ENCODE measurements around the gene CDC42EP2. TPM values are rescaled to one million over a fixed set of nuclear protein-coding genes. Genes with fewer than 3 reads are reported as not detected.
A peak's percentile ranks its signal among the peaks of the same experiment; 100 is the strongest.

Gene CDC42EP2
- total RNA-seq, 4 donors from 2014 or later, result 9.1 to 22.7 (median 14.5) TPM

DNA sequence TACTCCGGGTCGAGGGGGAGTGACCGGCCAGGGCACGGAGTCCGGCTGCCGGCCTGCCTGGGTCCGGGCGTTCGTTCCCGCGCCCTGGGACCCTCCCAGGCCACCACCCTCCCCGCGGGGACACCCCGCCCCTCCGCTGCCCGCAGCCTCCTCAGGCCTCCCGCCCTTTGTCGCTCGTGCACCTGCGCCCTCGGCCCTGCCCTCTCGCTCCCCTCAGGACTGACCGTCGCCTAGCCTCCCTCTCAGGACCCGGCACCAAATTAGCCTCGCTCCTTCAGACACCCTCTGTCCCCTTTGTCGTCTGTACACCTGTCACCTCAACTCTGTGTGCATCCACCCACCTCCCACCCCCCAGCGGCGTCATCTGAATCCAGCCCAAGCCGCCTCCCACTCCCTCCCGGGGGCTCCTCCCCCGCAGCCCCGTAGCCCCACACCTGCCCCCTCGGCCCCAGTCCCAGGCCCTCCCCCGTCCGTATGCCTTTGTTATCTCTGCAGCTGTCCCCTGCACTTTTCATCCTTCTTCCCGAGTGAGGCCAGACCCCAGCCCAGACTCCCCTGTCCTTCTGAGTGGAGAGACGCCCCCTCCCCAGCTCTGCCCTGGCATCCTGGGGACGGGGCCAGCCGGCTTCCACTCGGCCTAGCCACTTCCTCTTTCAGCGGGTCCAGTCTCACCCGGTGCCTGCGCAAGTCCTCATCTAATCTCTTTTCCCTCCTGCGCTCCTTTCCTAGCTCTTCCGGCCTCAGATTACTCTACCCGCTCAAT, 40.5 kb downstream of the CDC42EP2 start:
- intact Hi-C loops (cut with DNase I; ENCODE audit: low total_unique reads) (no loop called here), in situ Hi-C loops (cut with MboI; ENCODE audit: low pct_ligation_motif_present in 1 of 4, low pct_unique_long_range_greater_than_20kb in 1 of 4, low sequenced_read_pairs in 3 of 4) (no loop called here)
- peak; percentile 58 for DNase-seq
- TF ChIP-seq, protein P1, sequence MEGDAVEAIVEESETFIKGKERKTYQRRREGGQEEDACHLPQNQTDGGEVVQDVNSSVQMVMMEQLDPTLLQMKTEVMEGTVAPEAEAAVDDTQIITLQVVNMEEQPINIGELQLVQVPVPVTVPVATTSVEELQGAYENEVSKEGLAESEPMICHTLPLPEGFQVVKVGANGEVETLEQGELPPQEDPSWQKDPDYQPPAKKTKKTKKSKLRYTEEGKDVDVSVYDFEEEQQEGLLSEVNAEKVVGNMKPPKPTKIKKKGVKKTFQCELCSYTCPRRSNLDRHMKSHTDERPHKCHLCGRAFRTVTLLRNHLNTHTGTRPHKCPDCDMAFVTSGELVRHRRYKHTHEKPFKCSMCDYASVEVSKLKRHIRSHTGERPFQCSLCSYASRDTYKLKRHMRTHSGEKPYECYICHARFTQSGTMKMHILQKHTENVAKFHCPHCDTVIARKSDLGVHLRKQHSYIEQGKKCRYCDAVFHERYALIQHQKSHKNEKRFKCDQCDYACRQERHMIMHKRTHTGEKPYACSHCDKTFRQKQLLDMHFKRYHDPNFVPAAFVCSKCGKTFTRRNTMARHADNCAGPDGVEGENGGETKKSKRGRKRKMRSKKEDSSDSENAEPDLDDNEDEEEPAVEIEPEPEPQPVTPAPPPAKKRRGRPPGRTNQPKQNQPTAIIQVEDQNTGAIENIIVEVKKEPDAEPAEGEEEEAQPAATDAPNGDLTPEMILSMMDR (IDR thresholded peaks at IDR 0.05), result no peak
- TF ChIP-seq POLR2A (IDR thresholded peaks at IDR 0.05) (no peak), EP300 (IDR thresholded peaks at IDR 0.05; ENCODE audit: low read depth) (no peak), POLR2AphosphoS5 (IDR thresholded peaks at IDR 0.05) (no peak)
- peak overlapping the region; percentile 61 to 88 (median 79) for H3K4me3 ChIP-seq
- peak overlapping the region; percentile 70 to 86 (median 84) for H3K27ac ChIP-seq
- H3K36me3 ChIP-seq, result peaks cover 0 to 18% (median 8%) of the 10 kb centered on the region in 4 donors
- peaks cover 11 to 25% (median 23%) of the 10 kb centered on the region in 4 donors for H3K4me1 ChIP-seq
- peaks cover 15% of the 10 kb centered on the region for H3K27me3 ChIP-seq
- WGBS, 2 donors (ENCODE audit: low coverage in 1 of 2), result 3% methylated on average over 35 of the region's 47 CpGs; no CpG with 5 or more reads in 1 of the 2 donors
- no peaks in the 10 kb centered on the region for H3K9me3 ChIP-seq

DNA sequence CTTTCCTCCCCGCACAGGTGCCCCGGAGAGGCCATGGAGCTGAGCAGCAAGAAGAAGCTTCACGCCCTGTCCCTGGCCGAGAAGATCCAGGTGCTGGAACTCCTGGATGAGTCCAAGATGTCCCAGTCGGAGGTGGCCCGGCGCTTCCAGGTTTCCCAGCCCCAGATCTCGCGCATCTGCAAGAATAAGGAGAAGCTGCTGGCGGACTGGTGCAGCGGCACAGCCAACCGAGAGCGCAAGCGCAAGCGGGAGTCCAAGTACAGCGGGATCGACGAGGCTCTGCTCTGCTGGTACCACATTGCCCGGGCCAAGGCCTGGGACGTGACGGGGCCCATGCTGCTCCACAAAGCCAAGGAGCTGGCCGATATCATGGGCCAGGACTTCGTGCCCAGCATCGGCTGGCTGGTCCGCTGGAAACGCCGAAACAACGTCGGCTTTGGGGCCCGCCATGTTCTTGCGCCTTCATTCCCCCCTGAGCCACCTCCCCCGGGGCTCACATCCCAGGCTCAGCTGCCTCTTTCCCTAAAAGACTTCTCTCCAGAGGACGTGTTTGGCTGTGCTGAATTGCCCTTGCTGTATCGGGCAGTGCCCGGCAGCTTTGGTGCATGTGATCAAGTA, 41.2 kb downstream of the CDC42EP2 start:
- intact Hi-C loops (cut with DNase I; ENCODE audit: low total_unique reads), result no loop called here

DNA sequence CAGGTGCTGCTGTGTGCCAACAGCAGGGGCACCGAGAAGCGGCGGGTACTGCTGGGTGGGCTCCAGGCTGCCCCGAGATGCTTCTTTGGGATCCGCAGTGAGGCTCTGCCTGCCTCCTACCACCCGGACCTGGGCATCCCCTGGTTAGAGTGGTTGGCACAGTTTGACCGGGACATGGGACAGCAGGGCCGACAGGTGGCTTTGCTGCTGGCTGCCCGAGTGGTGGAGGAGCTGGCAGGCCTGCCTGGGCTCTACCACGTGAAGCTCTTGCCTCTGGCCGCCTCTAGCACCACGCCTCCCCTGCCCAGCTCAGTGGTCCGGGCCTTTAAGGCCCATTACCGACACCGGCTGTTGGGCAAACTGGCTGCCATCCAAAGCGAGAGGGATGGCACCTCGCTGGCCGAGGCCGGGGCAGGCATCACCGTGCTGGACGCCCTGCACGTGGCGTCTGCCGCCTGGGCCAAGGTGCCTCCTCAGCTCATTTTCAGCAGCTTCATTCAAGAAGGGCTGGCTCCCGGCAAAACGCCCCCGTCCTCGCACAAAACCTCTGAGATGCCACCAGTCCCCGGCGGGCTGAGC, 41.8 kb downstream of the CDC42EP2 start:
- no peaks in the 10 kb centered on the region for H3K9me3 ChIP-seq
- TF ChIP-seq, protein P1 (IDR thresholded peaks at IDR 0.05), result no peak
- no peak for TF ChIP-seq EP300 (IDR thresholded peaks at IDR 0.05; ENCODE audit: low read depth)
- TF ChIP-seq POLR2A (IDR thresholded peaks at IDR 0.05), result no peak
- TF ChIP-seq POLR2AphosphoS5 (IDR thresholded peaks at IDR 0.05), result no peak
- H3K27ac ChIP-seq, result no peak overlapping the region
- H3K4me3 ChIP-seq, result no peak overlapping the region
- DNase-seq, result no peak
- intact Hi-C loops (cut with DNase I; ENCODE audit: low total_unique reads) (no loop called here), in situ Hi-C loops (cut with MboI; ENCODE audit: low pct_ligation_motif_present in 1 of 4, low pct_unique_long_range_greater_than_20kb in 1 of 4, low sequenced_read_pairs in 3 of 4) (no loop called here)
- 85 to 90% methylated on average over 4 to 29 of the region's 30 CpGs for WGBS, 2 donors (ENCODE audit: low coverage in 1 of 2)
- H3K4me1 ChIP-seq, result peaks cover 11 to 25% (median 23%) of the 10 kb centered on the region in 4 donors
- peaks cover 15% of the 10 kb centered on the region for H3K27me3 ChIP-seq
- peaks cover 0 to 11% (median 3%) of the 10 kb centered on the region in 4 donors for H3K36me3 ChIP-seq

More for the DNA sequence above, 41.2 kb downstream of the CDC42EP2 start:
- Histone ChIP-seq H3K9me3 (no peaks in the 10 kb centered on the region), H3K36me3 (peaks cover 0 to 13% (median 6%) of the 10 kb centered on the region in 4 donors), H3K27ac (peak overlapping the region in 2 of 4 donors; percentile 82 to 86), H3K4me1 (peaks cover 11 to 25% (median 23%) of the 10 kb centered on the region in 4 donors), H3K4me3 (peak overlapping the region in 3 of 4 donors; percentile 73 to 88 (median 85)), H3K27me3 (peaks cover 15% of the 10 kb centered on the region)
- 54% methylated on average over 35 of the region's 35 CpGs; no CpG with 5 or more reads in 1 of the 2 donors for WGBS, 2 donors (ENCODE audit: low coverage in 1 of 2)
- TF ChIP-seq, protein P1 (IDR thresholded peaks at IDR 0.05), result no peak
- TF ChIP-seq POLR2AphosphoS5 (IDR thresholded peaks at IDR 0.05), result no peak
- no peak for TF ChIP-seq EP300 (IDR thresholded peaks at IDR 0.05; ENCODE audit: low read depth)
- no peak for TF ChIP-seq POLR2A (IDR thresholded peaks at IDR 0.05)
- peak; percentile 37 for DNase-seq
- in situ Hi-C loops (cut with MboI; ENCODE audit: low pct_ligation_motif_present in 1 of 4, low pct_unique_long_range_greater_than_20kb in 1 of 4, low sequenced_read_pairs in 3 of 4), result no loop called here

GRCh38 chr11:65357856-65358356, 43.2 kb downstream of the CDC42EP2 start:
- Histone ChIP-seq H3K4me1 (peaks cover 11 to 25% (median 23%) of the 10 kb centered on the region in 4 donors), H3K9me3 (no peaks in the 10 kb centered on the region), H3K27ac (no peak overlapping the region), H3K27me3 (peaks cover 15% of the 10 kb centered on the region), H3K36me3 (no peaks in the 10 kb centered on the region), H3K4me3 (no peak overlapping the region)
- DNase-seq, result no peak
- 50 to 67% methylated on average over 5 to 8 of the region's 8 CpGs for WGBS, 2 donors (ENCODE audit: low coverage in 1 of 2)
- in situ Hi-C loops (cut with MboI; ENCODE audit: low pct_ligation_motif_present in 1 of 4, low pct_unique_long_range_greater_than_20kb in 1 of 4, low sequenced_read_pairs in 3 of 4), result no loop called here
- TF ChIP-seq, protein P1 (IDR thresholded peaks at IDR 0.05), result no peak
- TF ChIP-seq EP300 (IDR thresholded peaks at IDR 0.05; ENCODE audit: low read depth) (no peak), POLR2A (IDR thresholded peaks at IDR 0.05) (peak; percentile 18), POLR2AphosphoS5 (IDR thresholded peaks at IDR 0.05) (no peak)
- intact Hi-C loops (cut with DNase I; ENCODE audit: low total_unique reads), result no loop called here
